ENCODE measurements around the gene ABCB11.
"Not testable (repeated sequence)": the region's sequence is repeated elsewhere in the genome, so short reads cannot be mapped to it uniquely, and the experiment has no call there.

The ABCB11 gene

DNA sequence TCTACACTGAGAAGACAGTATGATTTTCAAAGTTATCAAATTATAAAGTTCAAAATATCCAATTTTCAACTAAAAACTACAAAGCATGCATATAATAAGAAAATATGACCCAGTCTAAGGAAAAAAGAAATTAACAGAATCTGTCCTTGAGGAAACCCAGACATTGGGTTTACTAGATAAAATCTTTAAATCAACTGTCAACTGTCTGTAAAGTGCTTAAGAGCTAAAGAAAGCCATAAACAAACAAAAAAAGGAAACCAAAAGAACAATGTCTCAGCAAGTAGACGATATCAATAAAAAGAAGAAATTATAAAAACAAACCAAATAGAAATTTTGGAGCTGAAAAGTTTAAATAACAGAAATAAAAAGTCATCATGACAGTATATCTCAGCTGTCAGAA is 10.5 kb upstream of the ABCB11 start:
- DNase-seq, result no peak

DNA sequence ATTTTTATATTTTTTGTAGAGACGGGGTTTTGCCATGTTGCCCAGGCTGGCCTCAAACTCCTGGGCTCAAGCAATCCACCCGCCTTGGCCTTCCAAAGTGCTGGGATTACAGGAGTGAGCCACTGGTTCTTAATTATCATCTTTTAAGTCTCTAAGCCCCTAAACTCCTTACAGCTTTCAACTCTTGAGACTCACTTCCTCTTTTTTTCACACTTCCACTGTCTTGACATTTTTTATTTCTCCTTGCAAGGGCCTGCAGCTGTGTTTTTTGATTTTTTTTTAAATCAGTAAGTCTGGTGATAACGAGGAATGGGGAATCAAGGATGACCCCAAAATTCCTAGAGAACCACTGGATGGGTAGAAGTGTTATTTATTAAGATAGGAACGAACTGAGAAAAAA is 8.6 kb upstream of the ABCB11 start:
- DNase-seq, result no peak

GRCh38 chr2:169038338-169038757 is 7.2 kb upstream of the ABCB11 start:
- no peak for DNase-seq

GRCh38 chr2:169036736-169037440 is 5.8 kb upstream of the ABCB11 start:
- DNase-seq, result no peak

- no peak for DNase-seq
Measured at GRCh38 chr2:169035887-169036286, 4.8 kb upstream of the ABCB11 start.

GRCh38 chr2:169034984-169035544 is 3.9 kb upstream of the ABCB11 start:
- no peak for DNase-seq

DNA sequence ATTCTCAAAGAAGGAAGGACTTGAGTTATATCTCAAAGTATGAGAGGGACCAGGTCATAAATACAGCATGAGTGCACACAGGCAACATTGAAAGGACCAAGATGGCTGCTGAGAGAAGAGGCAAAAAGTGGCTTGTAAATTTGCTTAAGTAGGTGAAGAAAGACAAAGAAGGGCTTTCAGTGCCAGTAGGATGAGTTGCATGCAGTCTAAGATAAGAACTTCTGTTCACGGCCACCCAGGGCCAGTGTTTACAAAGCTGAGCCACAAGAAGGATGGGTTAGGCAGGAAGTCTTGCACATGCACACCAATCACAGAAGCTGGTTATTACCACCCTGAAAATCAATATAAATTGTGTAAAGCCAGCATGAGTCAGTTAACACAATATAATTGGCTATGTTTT is 3.1 kb upstream of the ABCB11 start:
- no peak for DNase-seq

DNA sequence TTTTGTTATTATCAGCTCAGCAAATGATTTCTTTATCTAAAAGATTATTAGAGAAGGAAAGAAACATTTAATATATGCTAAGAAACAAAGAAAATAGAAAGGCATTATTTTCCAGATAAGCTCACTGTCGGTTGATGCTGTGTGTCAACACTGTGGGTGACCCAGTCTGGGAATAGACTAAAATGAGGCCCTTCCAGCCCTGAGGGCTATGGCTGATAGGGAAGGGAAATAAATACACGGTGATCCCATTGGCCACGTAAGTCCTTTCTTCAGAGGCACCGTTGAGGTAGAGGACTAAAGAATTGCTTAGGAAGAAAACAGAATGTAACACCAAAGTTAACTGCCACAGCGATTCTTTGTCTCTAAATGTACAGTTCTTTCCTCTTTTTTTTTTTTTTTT is 1.8 kb downstream of the ABCB11 start:
- no peak for DNase-seq

- DNase-seq, result no peak
Measured at GRCh38 chr2:169027234-169027633, 3.9 kb downstream of the ABCB11 start.

DNA sequence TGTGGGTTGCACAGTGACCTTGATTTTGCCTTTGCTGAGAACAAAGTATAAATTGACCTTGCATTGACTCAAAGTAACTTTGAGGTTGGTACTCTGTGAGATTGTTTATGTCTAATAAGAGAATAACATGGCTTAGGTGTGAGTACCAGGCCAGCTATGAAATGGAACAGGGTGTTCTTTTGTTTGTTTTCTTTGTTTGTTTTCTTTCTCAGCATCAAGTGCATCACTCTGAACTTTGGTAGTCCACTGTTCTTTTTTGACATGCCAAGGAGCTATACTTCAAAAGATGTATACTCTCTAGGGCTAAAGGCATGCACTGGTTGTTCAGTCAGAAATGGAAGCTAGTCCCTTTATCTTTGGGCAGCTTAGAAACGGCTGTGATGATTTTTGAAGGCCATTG is 5.1 kb downstream of the ABCB11 start:
- no peak for DNase-seq

DNA sequence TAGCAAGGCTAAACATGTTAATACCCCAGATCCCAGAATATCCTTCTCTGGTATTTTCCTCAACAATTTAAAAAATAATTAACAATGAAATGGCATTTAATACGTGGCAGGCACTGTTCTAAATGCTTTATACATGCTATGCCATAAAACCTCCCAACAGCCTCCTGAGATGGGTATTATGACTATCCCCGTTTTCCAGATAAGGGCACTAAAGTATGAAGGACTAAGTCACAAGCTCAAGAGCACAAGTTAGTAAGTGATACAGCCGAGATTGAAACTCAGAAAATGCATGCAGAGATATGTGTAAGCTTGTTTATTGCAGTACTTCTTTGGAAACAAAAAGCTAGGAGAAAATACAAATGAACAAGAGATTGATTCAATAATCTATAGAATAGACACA is 8.0 kb downstream of the ABCB11 start:
- DNase-seq, result no peak

GRCh38 chr2:169018390-169018789 is 12.7 kb downstream of the ABCB11 start:
- no peak for DNase-seq

- no peak for DNase-seq
Measured at GRCh38 chr2:169015943-169016342, 15.2 kb downstream of the ABCB11 start.

DNA sequence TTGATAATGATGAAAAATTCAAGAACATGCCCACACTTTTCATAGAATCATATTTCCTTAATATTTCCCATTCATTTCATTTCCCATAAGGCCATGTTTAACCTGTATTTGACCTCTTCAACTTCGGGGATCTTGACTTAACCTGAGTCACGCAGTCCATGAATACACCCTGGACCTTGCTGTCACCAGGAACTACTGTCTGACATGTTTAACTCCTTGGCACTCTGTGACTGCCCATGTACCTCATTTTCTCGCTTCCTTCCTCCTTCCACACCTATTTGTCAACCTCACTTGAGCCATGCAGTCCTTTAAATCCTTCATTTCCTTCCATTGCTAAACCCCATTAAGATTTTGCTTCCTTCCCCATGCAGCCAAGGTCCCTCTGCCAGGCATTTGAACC is 16.3 kb downstream of the ABCB11 start:
- no peak for DNase-seq

- no peak for DNase-seq
Measured at GRCh38 chr2:169013628-169014026, 17.5 kb downstream of the ABCB11 start.

GRCh38 chr2:169012812-169013627 is 18.1 kb downstream of the ABCB11 start:
- DNase-seq, result no peak

- not testable (repeated sequence) for DNase-seq
Measured at GRCh38 chr2:169012191-169012792, 18.8 kb downstream of the ABCB11 start.

DNA sequence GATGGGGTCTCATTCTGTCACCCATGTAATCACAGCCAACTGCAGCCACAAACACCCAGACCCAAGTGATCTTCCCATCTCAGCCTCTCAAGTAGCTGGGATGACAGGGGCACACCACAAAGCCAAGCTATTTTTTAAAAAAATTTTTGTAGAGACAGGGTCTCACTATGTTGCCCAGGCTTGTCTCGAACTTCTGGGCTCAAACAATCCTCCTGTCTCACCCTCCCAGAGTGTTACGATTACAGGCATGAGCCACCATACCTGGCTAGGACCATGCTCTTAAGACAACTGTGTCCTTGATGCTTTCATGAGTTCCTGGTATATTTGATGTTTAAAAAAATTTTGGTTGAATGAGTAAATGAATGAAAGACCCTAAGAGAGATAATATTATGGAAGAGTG is 19.4 kb downstream of the ABCB11 start:
- DNase-seq, result no peak

DNA sequence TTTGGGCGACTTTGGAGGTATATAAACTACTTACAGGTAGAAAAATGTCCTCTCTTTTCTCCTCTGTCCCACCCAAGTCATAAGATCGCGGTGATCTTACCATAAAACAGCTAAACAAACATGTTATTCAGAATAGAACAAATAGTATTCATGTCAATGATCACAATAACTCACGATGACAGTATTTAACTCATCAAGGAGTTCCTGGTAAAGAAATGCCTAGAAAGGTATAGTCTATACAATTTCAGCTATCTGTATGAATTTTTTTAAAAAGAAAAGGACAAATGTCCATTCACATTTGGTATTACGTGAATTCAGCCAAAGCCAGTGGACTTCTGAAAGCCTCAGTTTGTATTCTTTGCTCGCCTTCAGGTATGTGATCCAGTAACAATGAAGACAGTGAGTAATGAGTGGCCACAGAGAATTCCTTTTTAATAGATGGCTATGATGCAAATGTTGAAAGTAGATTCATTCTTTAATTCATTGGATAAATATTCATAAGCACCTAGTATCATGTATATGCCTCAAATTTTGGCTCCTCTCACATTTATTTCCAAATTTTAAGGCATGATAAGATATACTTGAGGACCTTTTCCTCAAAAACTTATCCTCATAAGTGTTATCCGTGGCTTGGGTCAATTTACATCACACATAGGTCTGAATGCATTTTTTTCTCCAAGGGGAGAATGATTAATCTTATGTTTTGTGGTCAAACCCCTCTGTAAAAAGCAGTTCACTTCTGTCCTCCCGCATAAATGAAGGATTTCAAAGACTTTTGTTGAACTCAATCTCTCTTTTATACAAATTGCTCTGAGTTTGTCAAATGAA is 20.3 kb downstream of the ABCB11 start:
- no peak for DNase-seq

DNA sequence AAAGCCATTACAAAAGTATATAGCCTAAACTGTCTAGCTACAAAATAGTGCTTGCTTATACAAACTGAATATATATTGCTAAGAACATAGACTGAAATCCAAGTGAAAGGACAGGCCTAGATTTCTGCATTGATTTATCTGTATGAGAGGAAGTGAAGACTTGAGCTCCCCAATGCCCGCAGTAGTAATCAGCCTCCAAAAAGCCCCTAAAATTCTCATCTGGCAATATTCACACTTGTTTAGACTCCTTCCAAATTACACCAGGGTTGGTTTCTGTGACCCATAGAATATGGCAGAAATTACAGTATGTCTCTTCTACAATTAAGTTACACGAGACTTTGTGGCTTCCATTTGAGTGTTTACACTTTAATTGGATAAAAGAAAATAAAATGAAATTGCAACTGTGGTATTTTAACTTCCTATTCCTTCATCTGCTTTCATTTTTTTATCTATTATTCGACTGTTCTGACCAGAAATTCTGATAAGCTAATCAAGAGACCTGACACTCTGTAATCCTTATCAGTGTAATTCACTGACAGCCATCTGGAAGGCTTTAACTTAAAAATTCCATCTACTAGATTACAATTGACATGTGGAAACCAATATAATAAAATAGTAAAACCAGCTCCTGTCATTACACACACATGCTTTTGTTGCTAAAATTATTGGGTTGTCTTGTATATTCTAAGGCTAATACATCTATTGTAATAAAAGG is 21.1 kb downstream of the ABCB11 start:
- DNase-seq, result no peak

DNA sequence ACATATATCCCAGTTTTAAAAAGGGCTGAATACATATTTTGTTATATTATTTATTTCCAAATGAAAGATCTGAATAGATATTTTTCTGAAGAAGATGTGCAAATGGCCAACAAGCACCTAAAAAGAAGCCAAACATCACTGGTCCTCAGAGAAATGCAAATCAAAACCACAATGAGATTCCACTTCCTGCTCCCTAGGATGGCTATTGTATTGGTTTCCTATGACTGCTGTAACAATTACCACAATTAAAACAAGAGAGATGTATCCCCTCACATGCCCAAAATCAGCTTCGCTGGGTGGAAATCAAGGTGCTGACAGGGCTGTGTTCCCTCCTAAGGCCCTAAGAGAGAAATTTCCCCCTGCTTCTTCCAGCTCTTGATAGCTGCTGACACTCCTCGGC is 23.2 kb downstream of the ABCB11 start:
- DNase-seq, result no peak

DNA sequence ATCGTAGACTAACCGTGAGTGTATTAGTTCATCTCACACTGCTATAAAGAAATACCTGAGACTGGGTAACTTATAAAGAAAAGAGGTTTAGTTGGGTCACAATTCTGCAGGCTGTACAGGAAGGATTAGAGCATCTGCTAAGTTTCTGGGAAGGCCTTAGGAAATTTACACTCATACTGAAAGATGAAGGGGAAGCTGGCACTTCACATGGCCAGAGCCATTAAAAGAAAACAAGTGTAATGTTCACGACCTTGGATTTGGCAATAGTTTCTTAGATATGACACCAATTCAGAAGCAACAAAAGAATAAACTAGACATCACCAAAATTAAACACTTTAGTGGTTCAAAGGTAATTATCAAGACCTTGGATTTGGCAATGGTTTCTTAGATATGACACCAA is 23.8 kb downstream of the ABCB11 start:
- no peak for DNase-seq
